NCI-H2196 (cell line): ENCODE results near the gene OR4D1.

Experiments used
- DNase-seq: peaks from one replicate; lab custom pipeline; 2025; ENCODE audit not compliant: unreplicated experiment; lab: John Stamatoyannopoulos, UW

The OR4D1 gene

GRCh38 chr17:58192612-58193011 is 44.4 kb downstream of the OR4D1 start, which contains the start of gene EPX:
Gene EPX, plus strand, starts transcription at chr17:58192726. Its CDS starts 121 bp downstream, at chr17:58192847.
- no peak for DNase-seq

DNA sequence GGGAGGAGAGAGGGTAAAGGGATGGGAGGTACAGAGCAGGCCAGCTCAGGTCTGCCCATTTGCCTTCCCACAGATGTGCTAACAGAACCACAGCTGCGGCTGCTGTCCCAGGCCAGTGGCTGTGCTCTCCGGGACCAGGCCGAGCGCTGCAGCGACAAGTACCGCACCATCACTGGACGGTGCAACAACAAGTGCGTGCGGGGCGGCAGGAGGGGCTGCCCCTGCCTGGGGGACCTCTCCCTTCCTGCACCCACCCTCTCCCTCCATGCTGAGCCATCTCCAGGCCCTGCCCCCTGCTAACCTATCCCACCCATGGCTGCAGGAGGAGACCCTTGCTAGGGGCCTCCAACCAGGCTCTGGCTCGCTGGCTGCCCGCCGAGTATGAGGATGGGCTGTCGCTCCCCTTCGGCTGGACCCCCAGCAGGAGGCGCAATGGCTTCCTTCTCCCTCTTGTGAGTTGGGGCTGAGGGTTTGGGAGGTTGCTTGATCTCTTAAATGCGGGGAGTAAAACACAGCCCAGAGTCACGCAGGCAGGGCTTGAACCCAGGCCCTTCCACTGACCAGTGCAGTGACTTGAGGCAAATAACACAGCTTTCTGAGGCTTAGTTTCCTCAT is 45.6 kb downstream of the OR4D1 start:
- DNase-seq, result no peak

DNA sequence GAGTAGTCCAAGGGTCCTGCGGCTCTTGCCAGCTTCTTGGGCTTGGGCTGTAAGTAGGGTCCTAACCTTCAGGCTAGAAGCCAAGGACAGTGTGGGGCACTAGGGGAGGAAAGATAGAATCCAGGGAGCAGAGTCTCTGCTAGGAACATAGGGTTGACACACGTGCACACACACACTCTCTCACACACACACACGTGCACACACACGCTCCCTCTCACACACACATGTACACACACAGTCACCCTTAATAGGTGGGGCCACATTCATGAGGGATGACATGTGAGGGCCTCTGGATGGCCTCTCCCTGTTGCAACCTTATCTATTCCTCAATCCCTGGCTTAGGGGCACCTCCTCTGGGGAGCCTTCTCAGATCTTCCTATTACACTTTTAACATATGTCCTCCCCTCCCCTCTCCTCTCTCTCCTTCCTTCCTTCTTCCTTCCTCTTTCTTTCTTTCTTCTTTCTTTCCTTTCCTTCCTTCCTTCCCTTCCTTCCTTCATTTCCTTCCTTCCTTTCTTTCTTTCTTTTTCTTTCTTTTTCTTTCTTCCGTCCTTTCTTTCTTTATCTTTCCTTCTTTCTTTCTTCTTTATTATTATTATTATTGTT is 47.4 kb downstream of the OR4D1 start:
- no peak for DNase-seq

- DNase-seq, result no peak
Measured at GRCh38 chr17:58196610-58197009, 48.4 kb downstream of the OR4D1 start.

DNA sequence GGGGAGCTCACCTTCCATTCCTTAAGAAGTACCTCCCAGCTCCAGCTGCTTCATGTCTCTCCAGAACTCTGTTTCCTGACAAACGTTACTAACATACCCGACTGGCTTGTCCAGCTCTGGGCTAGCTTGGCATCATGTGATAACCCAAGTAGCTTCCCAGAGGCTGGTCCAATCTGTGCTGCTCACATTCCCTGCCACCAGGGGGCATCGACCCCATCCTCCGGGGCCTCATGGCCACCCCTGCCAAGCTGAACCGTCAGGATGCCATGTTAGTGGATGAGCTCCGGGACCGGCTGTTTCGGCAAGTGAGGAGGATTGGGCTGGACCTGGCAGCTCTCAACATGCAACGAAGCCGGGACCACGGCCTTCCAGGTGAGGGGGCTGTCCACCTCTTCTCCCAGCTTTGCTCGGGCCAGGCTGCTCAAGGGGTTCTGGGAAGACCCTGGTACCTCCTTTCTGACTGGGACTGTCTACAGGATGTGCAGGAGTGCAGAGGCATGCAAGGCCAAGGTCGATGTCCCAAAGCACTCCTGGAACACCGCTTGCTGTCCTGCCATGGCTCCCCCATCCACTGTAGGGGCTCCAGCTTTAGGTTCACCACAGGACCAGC is 51.9 kb downstream of the OR4D1 start:
- DNase-seq, result peak; percentile 54

DNA sequence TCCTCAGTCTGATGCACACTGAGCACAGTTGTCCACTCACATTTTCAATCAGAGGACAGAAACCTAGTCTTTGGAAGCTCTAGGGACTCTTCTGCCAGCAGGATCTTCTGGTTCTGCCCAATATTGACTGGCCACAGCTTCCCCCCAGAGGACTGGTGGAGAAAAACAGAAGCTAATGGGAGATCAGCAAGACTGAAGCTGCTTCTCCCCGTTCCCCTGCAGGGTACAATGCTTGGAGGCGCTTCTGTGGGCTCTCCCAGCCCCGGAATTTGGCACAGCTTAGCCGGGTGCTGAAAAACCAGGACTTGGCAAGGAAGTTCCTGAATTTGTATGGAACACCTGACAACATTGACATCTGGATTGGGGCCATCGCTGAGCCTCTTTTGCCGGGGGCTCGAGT is 54.7 kb downstream of the OR4D1 start:
- DNase-seq, result no peak

GRCh38 chr17:58204796-58205195 is 56.6 kb downstream of the OR4D1 start:
- no peak for DNase-seq

- no peak for DNase-seq
Measured at GRCh38 chr17:58205936-58206335, 57.8 kb downstream of the OR4D1 start.

DNA sequence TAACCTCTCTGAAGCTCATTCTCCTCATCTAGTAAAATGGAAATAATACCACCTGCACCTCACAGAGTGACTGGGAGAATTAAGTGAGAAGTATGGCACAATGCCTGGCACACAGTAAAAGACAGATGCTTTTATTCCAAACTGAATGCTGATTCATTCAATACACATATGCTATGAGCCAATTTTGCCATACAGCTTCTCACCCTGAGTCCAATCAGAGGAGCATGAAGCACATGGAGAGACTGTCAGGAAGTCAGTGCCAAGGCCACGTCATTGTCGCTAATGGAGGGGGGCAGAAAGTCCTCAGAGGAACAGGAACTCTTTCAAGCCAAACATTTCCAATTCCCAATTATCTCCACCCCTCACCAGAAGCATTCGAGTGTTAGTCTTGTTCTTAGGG is 59.3 kb downstream of the OR4D1 start:
- no peak for DNase-seq

GRCh38 chr17:58208344-58208743 is 60.2 kb downstream of the OR4D1 start:
- no peak for DNase-seq
